Measurements from ENCODE around the gene FBXL19. TPM values are rescaled to one million over a fixed set of nuclear protein-coding genes. Genes with fewer than 3 reads are reported as not detected.

FBXL19 gene
- total RNA-seq, 1 donor from 2014 or later: 6.3 TPM

- H3K27ac ChIP-seq (replicated peaks): peak overlapping the region; percentile 52
- intact Hi-C loops (cut with micrococcal nuclease): loop anchor here (10.0 kb wide), 2 partner anchors 155 to 465 kb away; partner anchors contain the start of gene ARMC5
- no peak overlapping the region for H3K4me3 ChIP-seq
- H3K4me1 ChIP-seq: peaks cover 20% of the 10 kb centered on the region
- DNase-seq: no peak
- H3K36me3 ChIP-seq: no peaks in the 10 kb centered on the region
- H3K9me3 ChIP-seq (replicated peaks): no peaks in the 10 kb centered on the region
- TF ChIP-seq CTCF (IDR thresholded peaks at IDR 0.05; ENCODE audit: borderline replicate concordance): no peak
- H3K27me3 ChIP-seq (ENCODE audit: low read depth): no peaks in the 10 kb centered on the region
Measured at GRCh38 chr16:30989469-30990047, 66.2 kb downstream of the FBXL19 start.

GRCh38 chr16:30990105-30990504 lies 66.7 kb downstream of the FBXL19 start:
- intact Hi-C loops (cut with micrococcal nuclease): no loop called here
- peaks cover 15% of the 10 kb centered on the region for H3K4me1 ChIP-seq
- H3K36me3 ChIP-seq: no peaks in the 10 kb centered on the region
- no peaks in the 10 kb centered on the region for H3K9me3 ChIP-seq (replicated peaks)
- no peak for TF ChIP-seq CTCF (IDR thresholded peaks at IDR 0.05; ENCODE audit: borderline replicate concordance)
- no peak overlapping the region for H3K4me3 ChIP-seq
- no peaks in the 10 kb centered on the region for H3K27me3 ChIP-seq (ENCODE audit: low read depth)
- no peak for DNase-seq
- H3K27ac ChIP-seq (replicated peaks): no peak overlapping the region

GRCh38 chr16:30991052-30991451 lies 67.7 kb downstream of the FBXL19 start:
- no peak for TF ChIP-seq CTCF (IDR thresholded peaks at IDR 0.05; ENCODE audit: borderline replicate concordance)
- intact Hi-C loops (cut with micrococcal nuclease): no loop called here
- H3K27me3 ChIP-seq (ENCODE audit: low read depth): no peaks in the 10 kb centered on the region
- no peaks in the 10 kb centered on the region for H3K36me3 ChIP-seq
- H3K4me3 ChIP-seq: no peak overlapping the region
- DNase-seq: no peak
- no peaks in the 10 kb centered on the region for H3K9me3 ChIP-seq (replicated peaks)
- H3K27ac ChIP-seq (replicated peaks): no peak overlapping the region
- peaks cover 7% of the 10 kb centered on the region for H3K4me1 ChIP-seq

GRCh38 chr16:30992276-30992780 lies 69.0 kb downstream of the FBXL19 start:
- Histone ChIP-seq H3K27ac (replicated peaks) (no peak overlapping the region), H3K27me3 (ENCODE audit: low read depth) (no peaks in the 10 kb centered on the region), H3K4me3 (no peak overlapping the region), H3K36me3 (no peaks in the 10 kb centered on the region), H3K9me3 (replicated peaks) (no peaks in the 10 kb centered on the region), H3K4me1 (peaks cover 18% of the 10 kb centered on the region)
- intact Hi-C loops (cut with micrococcal nuclease): no loop called here
- TF ChIP-seq CTCF (IDR thresholded peaks at IDR 0.05; ENCODE audit: borderline replicate concordance): no peak
- no peak for DNase-seq

- intact Hi-C loops (cut with micrococcal nuclease): no loop called here
- no peak for DNase-seq
- no peak overlapping the region for H3K27ac ChIP-seq (replicated peaks)
Measured at GRCh38 chr16:30992931-30993816, 69.8 kb downstream of the FBXL19 start.

More at GRCh38 chr16:30992931-30993816, 69.8 kb downstream of the FBXL19 start:
- TF ChIP-seq CTCF (IDR thresholded peaks at IDR 0.05; ENCODE audit: borderline replicate concordance): no peak
- H3K27me3 ChIP-seq (ENCODE audit: low read depth): no peaks in the 10 kb centered on the region
- no peak overlapping the region for H3K4me3 ChIP-seq
- H3K9me3 ChIP-seq (replicated peaks): no peaks in the 10 kb centered on the region
- H3K4me1 ChIP-seq: peaks cover 24% of the 10 kb centered on the region
- no peaks in the 10 kb centered on the region for H3K36me3 ChIP-seq
